ENCODE results near the gene MCIDAS.

The MCIDAS gene

DNA sequence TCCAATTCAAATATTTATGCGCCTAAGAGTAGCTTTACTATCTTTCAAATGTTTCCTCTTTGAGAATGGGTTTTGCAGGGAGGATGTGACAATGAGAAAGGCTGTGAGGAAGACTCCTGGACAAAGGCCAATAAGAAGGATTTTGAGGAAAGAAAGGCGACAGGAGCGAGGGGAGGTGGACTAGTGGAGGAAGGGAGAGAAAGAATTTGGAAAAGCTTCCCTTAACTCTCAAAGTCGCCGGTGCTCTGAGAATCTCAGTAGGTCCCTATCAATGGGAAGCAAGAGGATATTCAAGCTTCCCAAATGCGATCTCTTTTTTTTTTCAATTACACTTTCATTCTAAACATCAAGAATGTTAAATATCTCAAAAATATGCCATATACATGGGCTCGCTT is 51.3 kb downstream of the MCIDAS start:
- Histone ChIP-seq H3K27ac (replicated peaks; ENCODE audit: low read length) (no peak overlapping the region), H4K91ac (ENCODE audit: low read depth, low read length, poor library complexity) (no peak overlapping the region), H3K23ac (ENCODE audit: low read depth, low read length, poor library complexity) (no peak overlapping the region), H2AK5ac (ENCODE audit: low read depth, low read length) (no peak overlapping the region), H2BK12ac (ENCODE audit: low read length) (no peak overlapping the region), H3K4me3 (ENCODE audit: low read length in 2 of 2) (peak overlapping the region in 1 of 2 donors; percentile 27), H3K18ac (ENCODE audit: low read length) (no peak overlapping the region), H3K36me3 (replicated peaks in 1 of 2; ENCODE audit: control insufficient read depth in 2 of 2, insufficient read depth in 2 of 2, low read length in 2 of 2) (no peaks in the 10 kb centered on the region), H3K4me1 (ENCODE audit: control insufficient read depth in 2 of 2, insufficient read depth in 1 of 2, low read depth in 1 of 2, low read length in 2 of 2) (peaks cover 12 to 13% of the 10 kb centered on the region in 2 donors), H3K14ac (ENCODE audit: low read length) (no peak overlapping the region), H3K4me2 (ENCODE audit: insufficient read depth, low read length, poor library complexity, severe bottlenecking) (peak overlapping the region; percentile 67), H3K9me3 (replicated peaks in 1 of 2; ENCODE audit: control insufficient read depth in 2 of 2, insufficient read depth in 1 of 2, low read depth in 1 of 2, low read length in 2 of 2) (no peaks in the 10 kb centered on the region), H3K4ac (ENCODE audit: low read length) (no peak overlapping the region), H3K9ac (ENCODE audit: low read depth, low read length, poor library complexity) (no peak overlapping the region), H2BK120ac (ENCODE audit: low read depth, low read length) (no peak overlapping the region), H3K27me3 (ENCODE audit: control insufficient read depth in 3 of 3, insufficient read depth in 3 of 3, low read depth in 1 of 3, low read length in 3 of 3) (peaks cover 3 to 70% (median 34%) of the 10 kb centered on the region in 3 experiments), H4K8ac (ENCODE audit: low read depth, low read length) (no peak overlapping the region), H2AFZ (ENCODE audit: low read length) (peak overlapping the region; percentile 89), H2BK15ac (ENCODE audit: low read length) (no peak overlapping the region), H3K79me1 (ENCODE audit: low read depth, low read length) (no peaks in the 10 kb centered on the region), H2BK5ac (ENCODE audit: low read length) (no peak overlapping the region)
- DNase-seq (ENCODE audit: low spot score), result no peak
- WGBS, 2 donors (ENCODE audit: extremely low coverage in 2 of 2, insufficient read length in 2 of 2, insufficient replicate concordance in 1 of 2), result no CpG with 5 or more reads among the region's 7 CpGs

DNA sequence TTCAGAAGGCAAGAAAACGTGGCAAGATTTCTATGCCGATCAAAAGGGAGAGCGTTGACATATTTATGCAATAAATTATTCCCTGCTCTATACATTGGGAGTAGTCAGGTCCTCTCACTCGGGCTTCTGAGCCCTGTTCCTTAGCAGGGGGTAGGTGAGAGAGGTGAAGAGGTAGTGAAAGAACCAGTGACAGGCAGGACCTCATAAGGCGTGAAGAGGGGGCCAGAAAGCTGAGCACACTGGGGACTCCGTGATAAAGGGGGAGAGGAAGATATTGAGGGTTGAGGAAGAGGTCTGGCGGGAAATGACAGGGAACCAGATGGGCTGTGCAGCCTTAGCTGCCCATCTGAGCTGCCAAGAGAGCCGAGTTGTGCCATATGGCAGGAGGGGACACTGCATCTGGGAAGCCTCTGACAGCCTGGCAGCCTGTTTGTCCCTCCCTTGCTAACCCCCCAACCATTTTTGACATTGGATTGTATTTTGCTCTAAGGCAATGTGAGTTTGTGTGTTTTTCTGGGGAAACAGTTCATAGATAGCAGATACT is 53.4 kb downstream of the MCIDAS start:
- peaks cover 12 to 13% of the 10 kb centered on the region in 2 donors for H3K4me1 ChIP-seq (ENCODE audit: control insufficient read depth in 2 of 2, insufficient read depth in 1 of 2, low read depth in 1 of 2, low read length in 2 of 2)
- H3K4me3 ChIP-seq (ENCODE audit: low read length in 2 of 2), result peak overlapping the region; percentile 55 to 72
- H2BK5ac ChIP-seq (ENCODE audit: low read length), result no peak overlapping the region
- H2AFZ ChIP-seq (ENCODE audit: low read length), result peak overlapping the region; percentile 97
- H4K8ac ChIP-seq (ENCODE audit: low read depth, low read length), result no peak overlapping the region
- peak overlapping the region; percentile 89 for H3K4me2 ChIP-seq (ENCODE audit: insufficient read depth, low read length, poor library complexity, severe bottlenecking)
- H2BK120ac ChIP-seq (ENCODE audit: low read depth, low read length), result no peak overlapping the region
- H3K18ac ChIP-seq (ENCODE audit: low read length), result no peak overlapping the region
- DNase-seq (ENCODE audit: low spot score), result no peak
- no peaks in the 10 kb centered on the region for H3K79me1 ChIP-seq (ENCODE audit: low read depth, low read length)
- peak overlapping the region; percentile 76 for H3K9ac ChIP-seq (ENCODE audit: low read depth, low read length, poor library complexity)
- no peak overlapping the region for H2AK5ac ChIP-seq (ENCODE audit: low read depth, low read length)
- no peak overlapping the region for H4K91ac ChIP-seq (ENCODE audit: low read depth, low read length, poor library complexity)
- H3K36me3 ChIP-seq (replicated peaks in 1 of 2; ENCODE audit: control insufficient read depth in 2 of 2, insufficient read depth in 2 of 2, low read length in 2 of 2), result no peaks in the 10 kb centered on the region
- H3K23ac ChIP-seq (ENCODE audit: low read depth, low read length, poor library complexity), result no peak overlapping the region
- H3K27me3 ChIP-seq (ENCODE audit: control insufficient read depth in 3 of 3, insufficient read depth in 3 of 3, low read depth in 1 of 3, low read length in 3 of 3), result peaks cover 3 to 51% (median 32%) of the 10 kb centered on the region in 3 experiments
- no peak overlapping the region for H2BK12ac ChIP-seq (ENCODE audit: low read length)
- H3K14ac ChIP-seq (ENCODE audit: low read length), result no peak overlapping the region
- no peaks in the 10 kb centered on the region for H3K9me3 ChIP-seq (replicated peaks in 1 of 2; ENCODE audit: control insufficient read depth in 2 of 2, insufficient read depth in 1 of 2, low read depth in 1 of 2, low read length in 2 of 2)
- H3K27ac ChIP-seq (replicated peaks; ENCODE audit: low read length), result no peak overlapping the region
- WGBS, 2 donors (ENCODE audit: extremely low coverage in 2 of 2, insufficient read length in 2 of 2, insufficient replicate concordance in 1 of 2), result no CpG with 5 or more reads among the region's 8 CpGs
- H3K4ac ChIP-seq (ENCODE audit: low read length), result no peak overlapping the region
- H2BK15ac ChIP-seq (ENCODE audit: low read length), result no peak overlapping the region

DNA sequence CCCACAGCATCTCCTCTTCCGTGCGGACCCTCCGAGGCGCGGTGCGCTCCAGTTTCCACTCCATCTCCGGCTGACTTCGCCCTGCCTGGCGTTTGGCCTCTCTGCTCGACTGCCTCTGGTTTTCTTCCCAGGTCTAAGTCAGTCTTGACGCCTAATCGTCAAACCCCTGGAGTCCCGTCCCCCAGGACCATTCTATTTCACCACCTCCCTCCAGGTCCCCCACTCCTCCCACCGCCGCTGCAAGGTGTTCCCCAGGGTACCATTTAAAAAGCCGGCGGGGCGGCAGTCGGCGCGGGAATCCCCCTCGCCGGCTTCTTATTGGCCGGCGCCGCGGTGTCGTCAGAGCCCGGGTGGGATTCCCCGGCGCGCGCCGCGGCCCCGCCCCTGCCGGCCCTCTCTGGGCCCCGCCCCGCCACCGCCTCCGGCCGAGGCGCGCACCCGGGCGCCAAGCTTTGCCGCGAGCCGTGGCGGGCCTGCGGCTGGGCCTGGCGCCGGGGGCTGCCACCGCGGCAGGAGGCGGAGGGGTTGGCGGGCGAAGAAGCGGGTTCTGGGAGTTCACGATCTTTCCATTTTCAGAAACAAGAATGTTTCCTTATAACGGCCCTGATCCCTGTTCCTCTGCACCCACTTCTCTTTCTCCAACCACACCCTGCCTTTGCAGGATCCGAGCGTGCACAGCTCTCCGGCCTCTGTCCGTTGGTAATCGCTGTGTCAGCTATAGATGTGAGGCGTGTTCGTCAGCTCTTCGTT is 54.0 kb downstream of the MCIDAS start, which contains the start of gene CDC20B:
Gene CDC20B (minus strand): TSS at position 241 of the 750 bp plus-strand sequence. CDS start 177 bp downstream, at position 64.
- no peak within 1 kb of the TSS for H3K27ac ChIP-seq (replicated peaks; ENCODE audit: low read length)
- WGBS, 2 donors (ENCODE audit: extremely low coverage in 2 of 2, insufficient read length in 2 of 2, insufficient replicate concordance in 1 of 2), result no CpG with 5 or more reads among the region's 69 CpGs
- H3K27me3 ChIP-seq (ENCODE audit: control insufficient read depth in 3 of 3, insufficient read depth in 3 of 3, low read depth in 1 of 3, low read length in 3 of 3), result peaks cover 3 to 45% (median 32%) of the 10 kb centered on the region in 3 experiments
- peak within 1 kb of the TSS; percentile 7 for H3K18ac ChIP-seq (ENCODE audit: low read length)
- H3K4me3 ChIP-seq (ENCODE audit: low read length in 2 of 2), result peak within 1 kb of the TSS; percentile 55 to 74
- no peaks in the 10 kb centered on the region for H3K79me1 ChIP-seq (ENCODE audit: low read depth, low read length)
- no peak within 1 kb of the TSS for H4K8ac ChIP-seq (ENCODE audit: low read depth, low read length)
- no peak within 1 kb of the TSS for H2BK15ac ChIP-seq (ENCODE audit: low read length)
- no peak within 1 kb of the TSS for H3K14ac ChIP-seq (ENCODE audit: low read length)
- no peak within 1 kb of the TSS for H2BK12ac ChIP-seq (ENCODE audit: low read length)
- H3K4me2 ChIP-seq (ENCODE audit: insufficient read depth, low read length, poor library complexity, severe bottlenecking), result peak within 1 kb of the TSS; percentile 91
- no peak within 1 kb of the TSS for H3K4ac ChIP-seq (ENCODE audit: low read length)
- no peak within 1 kb of the TSS for H2BK120ac ChIP-seq (ENCODE audit: low read depth, low read length)
- no peak within 1 kb of the TSS for H2BK5ac ChIP-seq (ENCODE audit: low read length)
- H2AK5ac ChIP-seq (ENCODE audit: low read depth, low read length), result no peak within 1 kb of the TSS
- no peaks in the 10 kb centered on the region for H3K9me3 ChIP-seq (replicated peaks in 1 of 2; ENCODE audit: control insufficient read depth in 2 of 2, insufficient read depth in 1 of 2, low read depth in 1 of 2, low read length in 2 of 2)
- no peaks in the 10 kb centered on the region for H3K36me3 ChIP-seq (replicated peaks in 1 of 2; ENCODE audit: control insufficient read depth in 2 of 2, insufficient read depth in 2 of 2, low read length in 2 of 2)
- peak within 1 kb of the TSS; percentile 76 for H3K9ac ChIP-seq (ENCODE audit: low read depth, low read length, poor library complexity)
- no peak within 1 kb of the TSS for H4K91ac ChIP-seq (ENCODE audit: low read depth, low read length, poor library complexity)
- peak within 1 kb of the TSS; percentile 97 for H2AFZ ChIP-seq (ENCODE audit: low read length)
- no peak within 1 kb of the TSS for H3K23ac ChIP-seq (ENCODE audit: low read depth, low read length, poor library complexity)
- H3K4me1 ChIP-seq (ENCODE audit: control insufficient read depth in 2 of 2, insufficient read depth in 1 of 2, low read depth in 1 of 2, low read length in 2 of 2), result peaks cover 12 to 13% of the 10 kb centered on the region in 2 donors
- peak; percentile 83 for DNase-seq (ENCODE audit: low spot score)

All from neuronal stem cell (in vitro differentiated cells).